NCI-H748 treated with DMSO at 0.1 percent for 48 hours (cell line): ENCODE results near the gene HMCN1.
"Not testable (repeated sequence)": the region's sequence is repeated elsewhere in the genome, so short reads cannot be mapped to it uniquely, and the experiment has no call there.

Experiments used
- DNase-seq: peaks from one replicate; lab custom pipeline; 2025; lab: John Stamatoyannopoulos, UW

HMCN1 gene

GRCh38 chr1:186152620-186153239 is 418.5 kb downstream of the HMCN1 start:
- DNase-seq = no peak

- no peak for DNase-seq
Observed at GRCh38 chr1:186154651-186155050, 420.5 kb downstream of the HMCN1 start.

GRCh38 chr1:186155594-186155993 is 421.4 kb downstream of the HMCN1 start:
- DNase-seq = no peak

- not testable (repeated sequence) for DNase-seq
Observed at GRCh38 chr1:186162895-186163294, 428.7 kb downstream of the HMCN1 start.

GRCh38 chr1:186164773-186165172 is 430.6 kb downstream of the HMCN1 start:
- DNase-seq = no peak

- DNase-seq = no peak
Observed at GRCh38 chr1:186165303-186165702, 431.1 kb downstream of the HMCN1 start.

- DNase-seq = no peak
Observed at GRCh38 chr1:186167096-186167668, 433.0 kb downstream of the HMCN1 start.

- DNase-seq = no peak
Observed at GRCh38 chr1:186175588-186175987, 441.4 kb downstream of the HMCN1 start.

- peak; percentile 5 for DNase-seq
Observed at GRCh38 chr1:186178426-186179043, 444.3 kb downstream of the HMCN1 start.

- no peak for DNase-seq
Observed at GRCh38 chr1:186179231-186179630, 445.0 kb downstream of the HMCN1 start.

- no peak for DNase-seq
Observed at GRCh38 chr1:186183219-186183618, 449.0 kb downstream of the HMCN1 start.

- DNase-seq = no peak
Observed at GRCh38 chr1:186183970-186184628, 449.9 kb downstream of the HMCN1 start.

GRCh38 chr1:186186251-186186650 is 452.1 kb downstream of the HMCN1 start:
- not testable (repeated sequence) for DNase-seq

GRCh38 chr1:186187601-186188000 is 453.4 kb downstream of the HMCN1 start:
- no peak for DNase-seq

- no peak for DNase-seq
Observed at GRCh38 chr1:186188004-186188539, 453.9 kb downstream of the HMCN1 start.

- DNase-seq = no peak
Observed at GRCh38 chr1:186188736-186189135, 454.5 kb downstream of the HMCN1 start.

GRCh38 chr1:186189156-186189555 is 455.0 kb downstream of the HMCN1 start:
- no peak for DNase-seq

- no peak for DNase-seq
Observed at GRCh38 chr1:186191511-186191910, 457.3 kb downstream of the HMCN1 start.

GRCh38 chr1:186193224-186193623 is 459.0 kb downstream of the HMCN1 start:
- no peak for DNase-seq

GRCh38 chr1:186194107-186194756 is 460.0 kb downstream of the HMCN1 start:
- no peak for DNase-seq

- DNase-seq = no peak
Observed at GRCh38 chr1:186195377-186195931, 461.3 kb downstream of the HMCN1 start.

- no peak for DNase-seq
Observed at GRCh38 chr1:186202271-186202764, 468.1 kb downstream of the HMCN1 start.
